NOMO-1 treated with DMSO at 0.1 percent for 48 hours (cell line): Measurements from ENCODE around the gene TENM3.
"Not testable (repeated sequence)": the region's sequence is repeated elsewhere in the genome, so short reads cannot be mapped to it uniquely, and the experiment has no call there.

Experiments used
- DNase-seq: peaks from one replicate; lab custom pipeline; 2025; ENCODE audit not compliant: unreplicated experiment; lab: John Stamatoyannopoulos, UW

Gene TENM3

DNA sequence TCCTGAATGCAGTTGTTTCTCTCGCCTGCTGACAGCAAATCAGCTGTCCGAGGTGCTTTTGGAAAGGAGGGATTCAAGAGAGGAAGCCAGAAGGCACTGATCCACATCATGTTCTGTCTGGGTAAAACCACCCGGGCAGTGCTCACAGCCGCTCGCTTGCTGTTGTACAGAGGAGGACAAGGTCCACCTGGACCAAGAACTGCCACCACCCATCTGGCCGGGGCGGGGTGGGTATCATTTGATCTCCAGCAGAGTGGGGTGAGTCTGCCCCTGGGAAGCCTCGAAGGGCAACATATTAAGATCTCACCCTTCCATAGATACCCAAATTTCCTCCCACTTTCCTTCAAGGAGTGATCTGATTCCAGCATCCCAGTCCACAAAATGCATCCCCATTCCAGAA lies 560.9 kb downstream of the TENM3 start:
- DNase-seq, result no peak

DNA sequence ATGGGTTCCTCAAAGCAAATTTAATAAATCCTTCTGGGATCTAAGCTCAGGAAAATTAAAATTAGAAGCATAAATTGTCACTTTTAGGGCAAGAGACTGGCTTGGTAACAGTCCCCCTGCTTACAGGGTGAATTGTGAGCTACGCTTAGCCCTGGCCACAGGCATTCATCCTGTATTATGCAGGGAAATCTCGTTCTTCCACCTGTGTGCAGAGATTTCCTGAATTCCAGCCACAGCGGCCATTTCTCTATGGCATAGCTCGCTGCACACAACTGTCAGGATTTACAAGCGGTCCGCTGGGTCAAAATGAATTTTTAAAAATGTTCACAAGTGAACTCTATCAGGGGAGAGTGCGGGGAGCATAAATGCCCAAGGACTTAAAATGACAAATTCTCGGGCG lies 562.1 kb downstream of the TENM3 start:
- no peak for DNase-seq

DNA sequence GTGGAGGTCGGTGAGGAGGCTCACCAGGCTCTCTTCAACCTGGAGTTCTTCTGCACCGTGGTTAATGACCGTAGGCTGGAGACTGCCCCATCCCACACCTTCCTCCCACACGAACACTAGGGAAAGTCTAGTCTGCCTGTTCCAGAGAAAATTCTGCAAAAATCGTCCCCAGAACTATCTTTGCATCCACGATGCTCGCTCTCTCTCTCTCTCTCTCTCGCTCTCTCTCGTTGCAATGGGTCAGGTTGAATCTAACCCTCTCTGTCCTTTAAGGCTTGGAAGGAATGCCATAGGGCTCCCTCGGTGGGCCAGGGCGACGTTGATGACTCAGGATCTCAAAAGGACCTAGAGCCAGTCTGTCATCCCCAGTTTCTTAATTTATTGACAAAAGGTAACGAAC lies 562.5 kb downstream of the TENM3 start:
- no peak for DNase-seq

DNA sequence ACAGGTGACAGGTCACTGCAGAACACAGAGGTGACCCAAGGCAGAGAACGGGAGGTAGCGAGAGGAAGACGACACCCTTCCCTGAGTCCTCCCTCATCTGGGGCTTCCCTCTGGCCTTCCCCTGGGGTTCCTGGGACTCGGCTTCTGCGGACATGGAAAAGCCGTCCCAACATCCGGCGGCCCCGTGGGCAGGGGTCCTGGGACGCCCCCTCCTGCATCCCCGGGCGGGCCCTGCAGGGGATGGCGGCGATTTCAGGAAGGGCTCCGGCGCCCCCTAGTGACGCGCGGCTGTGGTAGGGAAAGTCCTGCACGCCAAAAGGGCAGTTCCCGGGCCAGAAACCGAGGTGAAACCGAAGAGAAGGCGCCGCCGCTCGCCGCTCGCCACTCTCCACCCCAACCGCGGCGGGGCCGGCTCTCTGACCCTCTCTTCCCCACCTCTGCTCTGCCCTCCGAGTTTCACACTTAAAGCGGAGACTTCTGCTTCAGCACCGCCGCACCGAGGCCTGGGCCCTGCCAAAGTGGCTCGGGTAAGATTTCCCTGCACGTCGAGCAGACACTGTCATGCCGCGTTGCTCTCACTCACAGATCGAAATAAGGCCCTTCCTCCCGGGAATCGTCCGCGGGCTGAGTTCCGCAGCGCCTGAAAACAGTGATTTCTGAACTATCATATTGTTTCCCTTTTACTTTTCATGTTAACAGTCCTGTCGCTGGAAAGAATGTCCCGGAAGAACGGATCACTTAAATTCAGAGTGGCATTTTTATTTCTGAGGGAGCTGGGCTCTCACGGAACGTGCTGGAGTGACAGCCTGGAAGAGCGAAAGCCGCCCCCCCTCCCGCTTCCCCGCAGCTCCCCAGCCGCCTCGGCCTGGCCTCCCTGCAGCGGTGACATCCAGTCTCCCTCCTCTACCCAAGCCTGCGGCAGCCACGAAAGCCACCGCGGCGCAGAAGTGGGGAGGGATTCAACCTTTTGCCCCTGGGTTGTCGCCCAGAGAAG lies 563.4 kb downstream of the TENM3 start:
- DNase-seq, result peak; percentile 58

DNA sequence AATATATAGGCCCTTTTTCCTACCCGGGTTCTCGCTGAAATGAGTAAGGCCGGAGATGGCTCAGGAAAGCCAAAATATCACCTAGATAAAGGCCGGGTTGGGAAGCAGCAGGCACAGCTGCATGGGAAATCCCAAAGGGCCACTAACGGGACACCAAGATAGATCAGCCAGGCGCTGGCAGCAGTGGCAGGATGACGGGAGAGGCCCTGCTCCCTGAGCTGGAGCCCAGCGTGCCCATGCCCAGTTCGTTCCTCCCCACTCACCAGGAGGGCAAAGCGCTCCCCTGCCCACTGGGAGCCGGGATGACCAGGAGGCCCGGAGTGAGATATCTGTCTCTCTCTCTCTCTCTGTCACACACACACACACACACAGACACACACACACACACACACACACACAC lies 564.1 kb downstream of the TENM3 start:
- DNase-seq, result no peak

DNA sequence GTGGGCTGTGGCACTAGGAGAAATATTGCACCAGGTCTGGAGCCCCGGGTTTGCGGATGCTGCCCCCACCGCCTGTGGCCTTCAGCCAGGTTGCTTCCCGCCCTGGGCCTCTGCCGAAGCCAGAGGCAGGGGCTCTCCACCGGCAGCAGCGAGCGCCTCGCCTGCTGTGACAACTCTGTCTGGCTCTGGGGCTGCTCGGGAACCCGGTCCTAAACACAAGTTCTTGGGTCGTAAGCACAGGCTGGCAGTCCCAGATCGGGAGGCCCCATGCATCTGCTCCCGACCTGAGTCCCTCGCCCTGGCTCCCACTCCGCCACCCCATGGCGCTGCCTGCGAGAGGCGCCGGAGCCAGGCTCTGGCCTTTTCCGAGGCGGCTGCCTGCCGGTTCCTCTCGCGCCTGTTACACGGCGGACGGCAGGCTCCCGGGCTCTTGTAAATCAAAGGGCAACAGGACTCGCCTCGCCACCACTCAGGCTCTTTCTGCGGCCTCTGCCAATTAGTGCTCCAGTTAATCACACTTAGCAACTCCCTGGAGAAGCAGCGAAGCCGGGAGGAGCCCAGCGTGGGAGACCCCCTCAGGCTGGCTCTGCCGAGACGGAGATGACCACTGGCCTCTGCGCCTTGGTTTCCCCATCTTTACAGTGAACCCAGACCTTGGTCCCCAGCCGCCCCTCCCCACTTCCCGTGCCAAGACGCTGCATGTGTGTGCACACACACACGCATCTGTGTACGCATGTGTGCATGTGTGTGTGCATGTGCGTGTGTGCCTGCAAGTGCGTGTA lies 564.8 kb downstream of the TENM3 start:
- no peak for DNase-seq

DNA sequence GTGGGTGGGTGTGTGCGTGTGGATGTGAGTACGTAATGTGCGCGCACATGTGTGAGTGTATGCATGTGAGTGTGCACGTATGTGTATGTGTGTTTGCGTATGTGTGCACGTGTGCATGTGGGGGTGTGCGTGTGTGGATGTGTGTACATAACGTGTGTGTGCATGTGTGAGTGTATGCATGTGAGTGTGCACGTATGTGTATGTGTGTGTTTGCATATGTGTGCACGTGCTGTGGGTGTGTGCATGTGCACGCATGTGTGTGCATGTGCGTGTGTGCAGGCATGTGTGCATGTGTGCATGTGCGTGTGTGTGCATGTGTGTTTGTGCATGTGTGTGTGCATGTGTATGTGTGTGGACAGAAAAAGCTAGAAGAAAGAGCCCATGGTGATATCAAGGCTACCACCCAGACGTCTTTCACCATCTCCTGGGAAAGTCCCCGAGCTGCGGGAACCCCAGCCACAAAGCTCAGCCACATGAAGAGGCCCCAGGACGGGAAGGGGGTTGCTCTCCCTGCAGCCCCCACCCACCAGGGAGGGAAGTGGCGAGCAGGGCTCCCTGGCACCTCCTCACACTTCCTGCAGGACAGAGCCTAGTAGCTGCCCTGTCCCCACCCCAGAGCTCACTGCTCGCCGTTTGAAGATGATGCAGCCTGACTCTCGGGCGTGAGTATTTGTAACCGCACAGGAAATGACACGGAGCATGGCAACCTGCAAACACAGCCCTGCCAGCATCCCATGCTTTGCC lies 565.6 kb downstream of the TENM3 start:
- DNase-seq, result peak; percentile 73

DNA sequence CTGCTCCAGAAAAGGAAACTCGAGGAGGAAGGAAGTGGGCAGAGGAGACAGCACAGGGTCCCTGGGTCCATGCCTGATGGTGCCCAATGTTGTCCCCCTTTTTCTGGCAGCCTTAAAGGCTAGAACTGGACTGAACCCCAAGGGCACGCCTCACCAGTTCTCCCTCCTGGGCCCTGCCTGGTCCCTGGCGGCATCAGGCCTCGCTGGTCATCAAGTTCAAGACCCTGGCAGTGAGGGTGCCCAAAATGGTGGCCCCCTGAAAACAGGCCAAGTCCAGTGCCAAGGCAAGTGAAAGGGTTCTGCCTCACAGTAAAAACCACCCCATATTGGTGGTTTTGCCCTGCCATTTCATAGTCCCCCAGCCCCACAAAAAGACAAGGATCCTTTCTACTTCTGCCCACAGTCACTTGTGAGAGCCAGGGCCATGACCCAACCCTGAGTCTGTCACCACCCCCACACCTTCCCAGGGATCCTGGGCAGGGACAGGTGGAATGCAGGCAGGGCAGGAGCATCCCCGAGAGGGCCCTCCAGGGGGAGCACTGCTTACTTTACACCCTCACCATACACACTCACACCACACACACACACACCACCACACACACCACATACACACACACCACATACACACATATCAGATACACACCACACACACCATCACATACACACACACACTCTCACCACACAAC lies 566.4 kb downstream of the TENM3 start:
- no peak for DNase-seq

DNA sequence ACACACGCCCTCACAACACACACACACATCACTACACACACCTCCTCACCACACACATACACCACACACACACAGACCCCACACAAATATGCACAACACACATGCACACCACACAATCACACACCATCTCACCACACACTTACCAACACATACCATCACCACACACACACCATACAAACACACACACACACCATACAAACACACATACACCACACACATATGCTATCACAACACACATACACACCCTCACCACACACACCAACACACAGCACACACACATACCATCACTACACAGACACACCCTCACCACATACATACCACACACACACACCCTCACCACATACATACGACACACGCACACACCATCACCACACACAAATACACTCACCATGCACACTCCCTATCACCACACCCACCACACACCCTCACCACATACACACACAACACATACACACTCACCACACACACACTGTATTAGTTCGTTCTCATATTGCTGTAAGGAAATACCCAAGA lies 567.0 kb downstream of the TENM3 start:
- DNase-seq, result no peak

DNA sequence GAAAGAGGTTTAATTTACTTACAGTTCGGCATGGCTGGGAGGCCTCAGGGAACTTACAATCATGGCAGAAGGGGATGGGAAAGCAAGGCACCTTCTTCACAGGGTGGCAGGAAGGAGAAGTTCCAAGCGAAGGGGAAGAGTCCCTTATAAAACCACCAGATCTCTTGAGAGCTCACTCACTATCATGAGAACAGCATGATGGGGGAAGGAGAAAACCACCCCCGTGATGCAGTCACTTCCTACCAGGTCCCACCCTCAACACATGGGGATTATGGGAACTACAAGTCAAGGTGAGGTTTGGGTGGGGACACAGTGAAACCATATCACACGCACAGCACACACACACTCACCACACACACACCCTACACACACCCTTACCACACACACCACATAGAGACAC lies 569.7 kb downstream of the TENM3 start:
- DNase-seq, result no peak

DNA sequence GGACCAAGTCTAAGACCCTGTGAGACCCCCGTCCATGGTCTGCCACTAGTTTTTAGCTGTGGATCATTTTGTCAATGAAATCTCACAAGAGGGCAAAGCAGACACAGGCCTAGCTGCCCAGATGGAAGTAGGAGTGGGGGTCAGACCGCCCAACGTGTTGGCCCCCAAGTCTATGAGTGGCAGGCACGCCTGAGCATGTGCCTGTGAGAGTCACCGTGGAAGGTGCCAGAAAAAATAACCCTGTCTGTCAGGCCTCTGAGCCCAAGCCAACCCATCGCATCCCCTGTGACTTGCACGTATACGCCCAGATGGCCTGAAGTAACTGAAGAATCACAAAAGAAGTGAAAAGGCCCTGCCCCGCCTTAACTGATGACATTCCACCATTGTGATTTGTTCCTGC lies 570.9 kb downstream of the TENM3 start:
- not testable (repeated sequence) for DNase-seq

DNA sequence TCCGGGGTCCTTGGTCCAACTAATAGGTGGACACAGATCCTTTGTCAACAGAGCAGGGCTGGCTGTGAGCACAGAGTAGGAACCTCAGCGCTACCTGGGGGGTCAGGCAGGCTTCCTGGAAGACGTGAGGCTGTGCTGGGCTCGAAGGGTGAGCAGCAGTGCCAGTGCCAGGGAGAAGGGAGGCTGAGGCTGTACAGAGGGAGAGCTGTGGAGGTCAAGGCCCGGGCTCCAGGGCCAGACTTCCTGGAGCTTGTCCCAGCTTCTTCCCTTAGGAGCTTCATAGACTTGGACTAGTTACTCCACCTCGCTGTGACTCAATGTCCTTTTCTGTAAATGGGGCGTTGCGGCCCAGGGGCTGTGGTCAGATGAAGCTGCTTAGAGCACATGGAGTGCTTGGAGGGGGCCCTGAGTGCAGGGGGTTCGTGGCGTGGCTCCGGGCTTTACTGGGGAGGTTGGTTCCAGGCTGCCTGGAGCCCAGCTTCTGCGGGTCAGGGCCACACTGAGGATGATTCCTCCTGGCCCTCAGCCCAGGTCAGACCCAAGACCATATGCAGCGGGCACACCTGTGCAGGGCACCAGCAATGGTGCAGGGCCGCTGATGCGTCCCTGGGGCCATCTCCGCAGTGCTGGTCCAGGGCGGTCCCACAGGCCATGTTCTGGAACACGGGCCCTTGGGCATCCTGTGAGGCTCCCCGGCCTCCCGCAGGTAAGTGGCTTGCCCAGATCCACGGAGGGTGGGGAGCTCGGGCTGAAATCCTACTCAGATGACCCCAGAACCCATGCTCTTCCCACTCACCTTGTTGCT lies 575.9 kb downstream of the TENM3 start:
- no peak for DNase-seq

DNA sequence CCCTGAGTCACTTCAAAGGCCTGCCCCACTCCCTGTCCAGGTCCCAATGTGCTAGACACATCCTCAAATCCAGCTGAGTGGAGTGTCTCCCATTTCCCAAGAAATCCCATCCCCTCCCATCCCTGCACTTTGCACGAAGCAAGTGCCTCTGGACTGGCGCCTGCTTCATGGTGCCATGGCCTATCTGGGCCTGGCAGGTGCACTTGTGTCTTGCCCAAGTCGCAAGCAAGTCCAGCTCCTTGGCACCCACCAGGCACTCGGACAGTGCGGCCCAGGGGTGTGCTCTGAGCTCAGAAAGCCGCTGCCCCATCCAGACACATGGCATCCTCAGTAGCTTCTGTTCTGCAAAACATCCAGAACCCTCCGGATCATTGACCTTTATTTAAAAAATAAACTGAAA lies 576.5 kb downstream of the TENM3 start:
- DNase-seq, result no peak

DNA sequence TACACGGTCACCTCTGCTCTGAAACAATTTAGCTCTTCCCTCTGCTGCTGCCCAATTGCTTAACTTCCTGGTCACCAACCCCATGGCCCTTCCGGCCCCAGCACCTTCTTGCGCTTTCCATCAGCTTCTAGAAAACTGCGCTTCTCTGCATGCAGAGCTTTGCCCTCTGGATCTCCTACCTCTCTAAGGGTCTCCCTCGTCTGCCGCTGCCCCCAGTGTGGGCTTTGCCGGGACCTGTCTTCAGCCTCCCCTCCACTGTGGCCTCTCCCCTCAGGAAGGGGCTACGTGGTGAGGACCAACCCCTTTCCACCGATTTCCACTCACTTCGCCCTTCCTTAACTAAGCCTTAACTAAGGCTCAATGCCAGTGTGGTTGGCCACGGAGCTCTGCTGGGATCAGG lies 579.4 kb downstream of the TENM3 start:
- DNase-seq, result no peak

DNA sequence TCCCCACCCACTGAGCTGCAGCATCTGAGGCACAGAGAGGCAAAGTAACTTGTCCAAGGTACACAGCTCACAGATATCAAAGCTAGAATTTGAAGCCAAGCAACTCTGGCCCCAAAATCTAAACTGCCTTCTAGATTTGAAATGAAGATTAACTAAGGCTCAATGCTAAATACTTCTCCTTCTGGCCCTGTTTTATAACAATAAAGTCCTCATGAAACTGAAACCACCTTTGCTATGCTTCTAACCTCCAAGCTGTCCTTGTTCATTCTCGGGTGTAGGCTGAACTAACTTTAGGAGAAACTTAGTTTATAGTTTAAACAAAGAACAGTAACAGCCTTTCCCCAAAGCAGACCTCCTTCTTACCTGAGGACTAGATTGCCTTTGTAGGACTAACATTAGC lies 580.4 kb downstream of the TENM3 start:
- no peak for DNase-seq

DNA sequence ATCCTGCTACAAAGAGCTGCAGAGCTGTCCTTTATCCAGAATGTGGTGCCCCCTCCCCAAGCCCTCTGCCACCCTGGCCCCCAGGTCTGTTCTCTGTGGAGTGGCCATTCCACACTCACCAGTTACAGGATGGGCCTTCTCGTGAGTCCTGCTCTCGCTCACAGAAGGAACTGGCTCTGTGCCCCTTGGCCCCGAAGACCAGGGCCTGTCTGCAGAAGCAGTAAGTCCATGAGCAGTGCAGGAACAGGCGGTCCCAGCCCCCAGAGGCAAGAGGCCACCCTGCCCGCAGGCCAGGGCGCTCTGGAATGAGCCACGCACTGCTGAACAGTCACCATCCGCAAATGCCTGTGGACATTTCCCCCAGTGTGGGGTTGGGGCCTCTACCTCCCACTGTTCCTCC lies 581.8 kb downstream of the TENM3 start:
- DNase-seq, result no peak

DNA sequence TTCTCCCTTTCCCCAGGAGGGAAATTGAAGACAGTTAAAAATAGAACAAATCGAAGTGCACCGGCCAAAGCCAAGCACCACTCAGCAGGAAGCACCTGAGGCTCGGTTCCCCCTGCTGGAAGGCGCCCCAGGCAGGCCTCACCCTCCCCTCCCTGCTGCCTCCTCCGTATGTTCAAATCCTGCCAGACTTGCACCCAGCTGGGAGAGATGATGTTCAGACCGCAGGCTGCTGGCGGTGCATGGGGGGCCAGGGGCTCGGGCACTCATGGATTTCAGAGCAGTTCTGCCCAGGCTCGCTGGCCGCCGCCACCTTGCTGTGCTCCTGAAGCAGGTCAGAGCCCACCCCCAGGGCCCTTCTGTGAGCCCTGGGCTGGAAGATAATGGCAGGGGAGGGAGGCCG lies 582.6 kb downstream of the TENM3 start:
- DNase-seq, result no peak

DNA sequence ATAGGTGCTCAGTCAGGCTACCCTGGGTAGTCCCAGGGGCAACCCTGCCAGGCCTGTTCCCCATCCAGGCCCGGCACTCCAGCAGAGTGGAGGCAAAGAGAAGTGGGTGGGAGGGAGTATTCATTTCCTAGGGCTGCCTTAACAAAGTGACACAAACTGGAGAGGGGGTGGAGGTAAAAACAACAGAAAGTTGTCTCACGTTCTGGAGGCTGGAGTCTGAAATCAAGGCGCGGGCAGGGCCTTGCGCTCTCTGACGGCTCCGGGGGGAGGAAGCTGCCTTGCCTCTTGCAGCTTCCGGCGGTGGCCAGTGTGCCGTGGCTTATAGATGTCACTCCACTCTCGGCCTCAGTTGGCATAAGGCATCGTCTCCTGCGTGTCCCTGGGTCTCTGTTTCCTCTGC lies 583.2 kb downstream of the TENM3 start:
- no peak for DNase-seq

DNA sequence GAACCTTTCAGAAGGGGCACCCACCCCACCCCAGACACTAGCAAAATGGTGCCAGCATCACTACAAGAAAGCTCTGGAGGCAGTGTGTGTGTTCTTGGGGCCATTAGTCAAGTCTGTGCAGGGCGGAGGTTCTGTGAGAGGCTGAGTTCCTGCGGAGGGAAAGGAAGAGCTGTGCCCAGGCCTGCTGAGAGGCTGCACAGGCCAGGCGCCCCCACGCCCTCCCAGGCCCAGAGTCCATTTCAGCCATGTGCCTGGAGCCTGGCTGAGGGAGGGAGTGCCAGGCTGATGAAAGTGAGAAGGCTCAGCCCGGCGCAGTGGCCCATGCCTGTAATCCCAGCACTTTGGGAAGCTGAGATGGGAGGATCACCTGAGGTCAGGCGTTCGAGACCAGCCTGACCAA lies 584.0 kb downstream of the TENM3 start:
- DNase-seq, result no peak

DNA sequence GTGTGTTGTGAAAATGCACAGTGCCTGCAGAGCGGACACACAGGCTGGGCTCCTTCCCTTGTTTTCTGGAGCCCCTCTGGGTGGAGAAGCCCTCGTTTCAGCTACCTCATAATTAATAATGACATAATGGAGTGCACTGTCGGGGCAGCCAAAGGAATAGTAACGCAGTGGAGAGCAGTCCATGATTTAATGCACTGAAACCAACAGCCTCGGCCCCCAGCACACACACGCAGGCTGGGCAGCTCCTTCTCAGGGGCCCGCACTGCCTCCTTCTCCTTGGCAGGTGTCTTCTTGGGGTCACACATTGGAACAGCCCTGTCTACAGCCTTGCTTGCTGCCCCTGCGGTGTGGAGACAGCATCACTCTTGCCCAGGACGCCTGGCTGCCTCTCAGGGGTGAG lies 584.8 kb downstream of the TENM3 start:
- no peak for DNase-seq
